HepG2 (cell line): ENCODE results near the gene SRR. TPM values are rescaled to one million over a fixed set of nuclear protein-coding genes. Genes with fewer than 3 reads are reported as not detected.
A peak's percentile ranks its signal among the peaks of the same experiment; 100 is the strongest.

ENCODE experiments used
- CAMTA2 ChIP-seq: sonication (generic); formaldehyde crosslinking; IDR thresholded peaks from 2 replicates; pipeline ENCODE4 v1.4.0; 2020; ENCODE audit warnings: mild to moderate bottlenecking, missing genetic modification reagents, borderline replicate concordance
- CBX1 ChIP-seq: IDR thresholded peaks from one replicate; pipeline ENCODE4 v1.6.1; 2016; ENCODE audit warnings: antibody characterized with exemption, low read depth
- E2F5 ChIP-seq: sonication (generic); formaldehyde crosslinking; conservative IDR thresholded peaks from 2 replicates; pipeline ENCODE4 v1.4.0; 2020; ENCODE audit warnings: missing genetic modification reagents
- FOXA1 ChIP-seq, 2 experiments: fragments of 450-650 bp in 1 of 2; sonication (generic) in 1 of 2; formaldehyde crosslinking in 1 of 2; IDR thresholded peaks; 2 replicates each; pipeline versions ENCODE4 v1.4.0 to v1.6.1; 2016 to 2020; ENCODE audit warnings: missing genetic modification reagents in 1 of 2
- GABPB1 ChIP-seq: IDR thresholded peaks from 2 replicates; pipeline ENCODE4 v1.6.1; 2016; ENCODE audit warnings: mild to moderate bottlenecking, missing genetic modification reagents, moderate library complexity, missing compliant biosample characterization
- GPBP1L1 ChIP-seq: sonication (generic); formaldehyde crosslinking; IDR thresholded peaks from 2 replicates; pipeline ENCODE4 v1.5.0; 2020; ENCODE audit warnings: mild to moderate bottlenecking, missing genetic modification reagents
- HNRNPL ChIP-seq: fragments of 200-400 bp; formaldehyde crosslinking; IDR thresholded peaks from 2 replicates; pipeline ENCODE4 v1.6.1; 2017; ENCODE audit warnings: mild to moderate bottlenecking, low read depth, low read length
- ISL2 ChIP-seq: sonication (generic); formaldehyde crosslinking; IDR thresholded peaks from 2 replicates; pipeline ENCODE4 v1.5.0; 2020; ENCODE audit warnings: missing genetic modification reagents
- NCOA5 ChIP-seq: sonication (generic); formaldehyde crosslinking; IDR thresholded peaks from 2 replicates; pipeline ENCODE4 v1.4.0; 2020; ENCODE audit warnings: missing genetic modification reagents
- NFRKB ChIP-seq: fragments of 450-650 bp; IDR thresholded peaks from 2 replicates; pipeline ENCODE4 v1.6.1; 2017
- PATZ1 ChIP-seq: sonication (generic); formaldehyde crosslinking; IDR thresholded peaks from 2 replicates; pipeline ENCODE4 v1.4.0; 2020; ENCODE audit warnings: missing genetic modification reagents
- POGZ ChIP-seq: sonication (generic); formaldehyde crosslinking; IDR thresholded peaks from 2 replicates; pipeline ENCODE4 v1.4.0; 2020; ENCODE audit warnings: mild to moderate bottlenecking, missing genetic modification reagents
- RELA ChIP-seq: sonication (generic); formaldehyde crosslinking; IDR thresholded peaks from 2 replicates; pipeline ENCODE4 v1.4.0; 2020; ENCODE audit warnings: missing genetic modification reagents
- RNF219 ChIP-seq: sonication (generic); formaldehyde crosslinking; IDR thresholded peaks from 2 replicates; pipeline ENCODE4 v1.5.0; 2020; ENCODE audit warnings: mild to moderate bottlenecking, missing genetic modification reagents
- SMARCE1 ChIP-seq: fragments of 450-650 bp; IDR thresholded peaks from 2 replicates; pipeline ENCODE4 v1.6.1; 2017; ENCODE audit warnings: borderline replicate concordance
- TMF1 ChIP-seq: sonication (generic); formaldehyde crosslinking; IDR thresholded peaks from 2 replicates; pipeline ENCODE4 v1.8.1; 2022; ENCODE audit warnings: low read depth, missing genetic modification reagents
- TP53 ChIP-seq: sonication (generic); formaldehyde crosslinking; conservative IDR thresholded peaks from 2 replicates; pipeline ENCODE4 v1.4.0; 2020; ENCODE audit warnings: missing genetic modification reagents
- ZBTB43 ChIP-seq: sonication (generic); formaldehyde crosslinking; conservative IDR thresholded peaks from 2 replicates; pipeline ENCODE4 v1.4.0; 2020; ENCODE audit warnings: missing genetic modification reagents
- ZFP36L1 ChIP-seq: sonication (generic); formaldehyde crosslinking; IDR thresholded peaks from 2 replicates; pipeline ENCODE4 v1.8.0; 2022; ENCODE audit warnings: mild to moderate bottlenecking, missing genetic modification reagents, moderate library complexity
- ZGPAT ChIP-seq: IDR thresholded peaks from 2 replicates; pipeline ENCODE4 v1.6.1; 2016; ENCODE audit warnings: mild to moderate bottlenecking
- ZNF564 ChIP-seq: sonication (generic); formaldehyde crosslinking; IDR thresholded peaks from 2 replicates; pipeline ENCODE4 v1.8.1; 2023; ENCODE audit warnings: mild to moderate bottlenecking, missing genetic modification reagents
- polyA plus RNA-seq, 8 experiments: library from polyadenylated mRNA; depleted of rRNA in 3 of 8; stranded (reverse) in 7 of 8; unstranded in 1 of 8; fragments of >200 nt; fragmentation: Illumina TruSeq in 4 of 8; extraction: Trizol in 4 of 8; gene quantifications; 2 replicates each; pipeline versions ENCODE4 v1.2.1 to v1.2.3, GENCODE V29; 2011 to 2016; ENCODE audit warnings: low read depth in 4 of 8, missing spikeins in 1 of 8, mixed read lengths in 1 of 8; ENCODE audit not compliant: insufficient read depth in 1 of 8
- total RNA-seq, 5 experiments: library from RNA; depleted of rRNA; stranded (reverse); fragments of >200 nt; fragmentation: Illumina TruSeq; extraction: Trizol; gene quantifications; 2 replicates each; pipeline ENCODE4 v1.2.3, GENCODE V29; 2016; ENCODE audit warnings: low read depth in 1 of 5

Gene SRR
- total and polyA plus RNA-seq, 2 of the 13 experiments (the other 11 are each of a cell fraction or from before 2014, with no cell fraction given): 3.6 to 7.8 TPM

GRCh38 chr17:2337544-2338314, 34.0 kb downstream of the SRR start (continued):
- TF ChIP-seq E2F5 (no peak), NFRKB (no peak), CAMTA2 (CRISPR knock-in tag) (no peak), ZFP36L1 (CRISPR knock-in tag) (no peak), PATZ1 (CRISPR knock-in tag) (peak; percentile 53; the same call in 1 of the 2 replicates), TP53 (CRISPR knock-in tag) (no peak), ZBTB43 (CRISPR knock-in tag) (no peak), SMARCE1 (no peak), ZGPAT (CRISPR knock-in tag) (0 out of 2 replicates have a peak, but pooled peaks have one; percentile 5), GPBP1L1 (CRISPR knock-in tag) (no peak), GABPB1 (CRISPR knock-in tag) (peak; percentile 50), CBX1 (no peak), FOXA1 (IDR thresholded peaks at IDR 0.05) (no peak), FOXA1 (CRISPR knock-in tag; IDR thresholded peaks at IDR 0.05) (no peak), RNF219 (CRISPR knock-in tag) (no peak), NCOA5 (CRISPR knock-in tag) (no peak), ISL2 (CRISPR knock-in tag) (no peak), ZNF564 (no peak), POGZ (CRISPR knock-in tag) (peak; percentile 14; the same call in 1 of the 2 replicates), TMF1 (CRISPR knock-in tag) (no peak), HNRNPL (0 out of 2 replicates have a peak, but pooled peaks have one; percentile 45), RELA (CRISPR knock-in tag) (no peak)
